HUES64 (cell line): Measurements from ENCODE around the gene ADH1B.

ENCODE experiments used
- H3K27ac ChIP-seq: 2 replicates; pipeline ENCODE4 v1.7.0; 2013; ENCODE audit warnings: low read depth, low read length, inconsistent platforms
- H3K27me3 ChIP-seq: 2 replicates; pipeline ENCODE4 v1.6.1; 2013; ENCODE audit warnings: mild to moderate bottlenecking, low read length; ENCODE audit not compliant: insufficient read depth
- H3K36me3 ChIP-seq: 2 replicates; pipeline ENCODE4 v1.6.1; 2013; ENCODE audit warnings: mild to moderate bottlenecking, low read length; ENCODE audit not compliant: insufficient read depth
- H3K4me1 ChIP-seq: 2 replicates; pipeline ENCODE4 v1.6.1; 2013; ENCODE audit warnings: mild to moderate bottlenecking, low read length, moderate library complexity; ENCODE audit not compliant: insufficient read depth
- H3K4me3 ChIP-seq: 2 replicates; pipeline ENCODE4 v1.5.1; 2013; ENCODE audit warnings: mild to moderate bottlenecking, low read length, moderate library complexity
- H3K9ac ChIP-seq: 2 replicates; pipeline ENCODE4 v1.6.1; 2013; ENCODE audit warnings: mild to moderate bottlenecking, low read depth, low read length
- H3K9me3 ChIP-seq: 2 replicates; pipeline ENCODE4 v1.6.1; 2013; ENCODE audit warnings: low read depth, low read length; ENCODE audit not compliant: insufficient read depth
- WGBS: fragments of 150-250, 120-280 bp; methylation state at CpG from one replicate; pipeline ENCODE4 v1.1.7; 2013; ENCODE audit warnings: missing lambda C conversion rate; 5-methylcytosine and 5-hydroxymethylcytosine counted together

Gene ADH1B

GRCh38 chr4:99290848-99291786 is 30.1 kb downstream of the ADH1B start, which contains the start of gene ADH1A:
ADH1A (minus strand) TSS chr4:99290985; CDS start chr4:99290914, 71 bp downstream.
- Histone ChIP-seq H3K27ac (no peak within 1 kb of the TSS), H3K27me3 (no peaks in the 10 kb centered on the region), H3K4me1 (no peaks in the 10 kb centered on the region), H3K9ac (no peak within 1 kb of the TSS), H3K36me3 (no peaks in the 10 kb centered on the region), H3K4me3 (no peak within 1 kb of the TSS), H3K9me3 (0 out of 2 replicates have a peak, but pooled peaks cover 3% of the 10 kb centered on the region)
- 59% methylated on average over 3 of the region's 3 CpGs for WGBS

GRCh38 chr4:99285387-99285786 is 35.8 kb downstream of the ADH1B start:
- H3K27me3 ChIP-seq = no peaks in the 10 kb centered on the region
- no peak overlapping the region for H3K27ac ChIP-seq
- H3K4me3 ChIP-seq = no peak overlapping the region
- no peaks in the 10 kb centered on the region for H3K36me3 ChIP-seq
- H3K9me3 ChIP-seq = no peaks in the 10 kb centered on the region
- H3K9ac ChIP-seq = no peak overlapping the region
- no peaks in the 10 kb centered on the region for H3K4me1 ChIP-seq

GRCh38 chr4:99282731-99283130 is 38.5 kb downstream of the ADH1B start:
- H3K27ac ChIP-seq = no peak overlapping the region
- peaks cover 7% of the 10 kb centered on the region for H3K4me1 ChIP-seq
- no peak overlapping the region for H3K9ac ChIP-seq
- H3K9me3 ChIP-seq = no peaks in the 10 kb centered on the region
- H3K27me3 ChIP-seq = no peaks in the 10 kb centered on the region
- 94% methylated on average over 2 of the region's 2 CpGs for WGBS
- H3K4me3 ChIP-seq = no peak overlapping the region
- no peaks in the 10 kb centered on the region for H3K36me3 ChIP-seq

GRCh38 chr4:99281261-99281660 is 39.9 kb downstream of the ADH1B start:
- no peak overlapping the region for H3K4me3 ChIP-seq
- H3K27me3 ChIP-seq = no peaks in the 10 kb centered on the region
- H3K4me1 ChIP-seq = peaks cover 7% of the 10 kb centered on the region
- H3K9me3 ChIP-seq = no peaks in the 10 kb centered on the region
- H3K9ac ChIP-seq = no peak overlapping the region
- H3K36me3 ChIP-seq = no peaks in the 10 kb centered on the region
- no peak overlapping the region for H3K27ac ChIP-seq
- 98% methylated on average over 5 of the region's 5 CpGs for WGBS

GRCh38 chr4:99276417-99276816 is 44.8 kb downstream of the ADH1B start:
- WGBS = 95% methylated on average over 2 of the region's 2 CpGs
- H3K9ac ChIP-seq = no peak overlapping the region
- no peak overlapping the region for H3K4me3 ChIP-seq
- no peaks in the 10 kb centered on the region for H3K36me3 ChIP-seq
- no peak overlapping the region for H3K27ac ChIP-seq
- H3K4me1 ChIP-seq = peaks cover 7% of the 10 kb centered on the region
- H3K27me3 ChIP-seq = no peaks in the 10 kb centered on the region
- H3K9me3 ChIP-seq = 0 out of 2 replicates have a peak, but pooled peaks cover 3% of the 10 kb centered on the region

- H3K27ac ChIP-seq = no peak overlapping the region
- H3K9me3 ChIP-seq = peaks cover 7% of the 10 kb centered on the region; the same call in 1 of the 2 replicates
- H3K36me3 ChIP-seq = no peaks in the 10 kb centered on the region
- WGBS = 54% methylated on average over 2 of the region's 3 CpGs
- peaks cover 7% of the 10 kb centered on the region for H3K4me1 ChIP-seq
- H3K9ac ChIP-seq = no peak overlapping the region
- H3K27me3 ChIP-seq = no peaks in the 10 kb centered on the region
- no peak overlapping the region for H3K4me3 ChIP-seq
Measured at GRCh38 chr4:99275885-99276284, 45.3 kb downstream of the ADH1B start.

- 97% methylated on average over 5 of the region's 5 CpGs for WGBS
- Histone ChIP-seq H3K27ac (no peak overlapping the region), H3K9me3 (peaks cover 12% of the 10 kb centered on the region; the same call in 1 of the 2 replicates)
Measured at GRCh38 chr4:99275050-99275449, 46.2 kb downstream of the ADH1B start.

GRCh38 chr4:99273704-99274103 is 47.5 kb downstream of the ADH1B start:
- Histone ChIP-seq H3K9ac (no peak overlapping the region), H3K4me1 (peaks cover under 1% of the 10 kb centered on the region; the same call in 1 of the 2 replicates), H3K27ac (no peak overlapping the region), H3K9me3 (peaks cover 12% of the 10 kb centered on the region; the same call in 1 of the 2 replicates), H3K36me3 (no peaks in the 10 kb centered on the region), H3K27me3 (no peaks in the 10 kb centered on the region), H3K4me3 (no peak overlapping the region)
- WGBS = 100% methylated on average over 1 of the region's 2 CpGs

More at GRCh38 chr4:99275050-99275449, 46.2 kb downstream of the ADH1B start:
- Histone ChIP-seq H3K9ac (no peak overlapping the region), H3K27me3 (no peaks in the 10 kb centered on the region), H3K4me1 (peaks cover 7% of the 10 kb centered on the region), H3K36me3 (no peaks in the 10 kb centered on the region), H3K4me3 (no peak overlapping the region)

- Histone ChIP-seq H3K4me1 (no peaks in the 10 kb centered on the region), H3K9me3 (no peaks in the 10 kb centered on the region), H3K36me3 (no peaks in the 10 kb centered on the region), H3K27ac (no peak overlapping the region), H3K9ac (no peak overlapping the region), H3K4me3 (no peak overlapping the region), H3K27me3 (no peaks in the 10 kb centered on the region)
Measured at GRCh38 chr4:99264927-99265326, 56.3 kb downstream of the ADH1B start.
